HepG2 (cell line): Measurements from ENCODE around the gene MSRB3. TPM values are rescaled to one million over a fixed set of nuclear protein-coding genes. Genes with fewer than 3 reads are reported as not detected.

Experiments
- ARID3A ChIP-seq: IDR thresholded peaks from 2 replicates; pipeline ENCODE4 v1.6.1; 2012; ENCODE audit warnings: low read depth, low read length, improper control_type of control experiment
- ATF3 ChIP-seq: sonication (generic); formaldehyde crosslinking; IDR thresholded peaks from 2 replicates; pipeline ENCODE4 v1.4.0; 2020; ENCODE audit warnings: missing genetic modification reagents
- NCOA2 ChIP-seq: sonication (generic); formaldehyde crosslinking; IDR thresholded peaks from 2 replicates; pipeline ENCODE4 v1.8.0; 2022; ENCODE audit warnings: inconsistent platforms
- SAP130 ChIP-seq: IDR thresholded peaks from 2 replicates; pipeline ENCODE4 v1.6.1; 2016; ENCODE audit warnings: low read depth
- TBX2 ChIP-seq: sonication (generic); formaldehyde crosslinking; IDR thresholded peaks from 2 replicates; pipeline ENCODE4 v1.5.0; 2020; ENCODE audit warnings: missing genetic modification reagents, mild to moderate bottlenecking, borderline replicate concordance
- TFDP1 ChIP-seq: IDR thresholded peaks from 2 replicates; pipeline ENCODE4 v1.6.1; 2016; ENCODE audit warnings: missing compliant biosample characterization, missing genetic modification reagents, borderline replicate concordance
- YEATS4 ChIP-seq: sonication (generic); formaldehyde crosslinking; IDR thresholded peaks from 2 replicates; pipeline ENCODE4 v1.4.0; 2020; ENCODE audit warnings: missing genetic modification reagents, borderline replicate concordance
- ZMYM3 ChIP-seq: sonication (generic); formaldehyde crosslinking; IDR thresholded peaks from 2 replicates; pipeline ENCODE4 v1.5.1; 2020; ENCODE audit warnings: mild to moderate bottlenecking, missing genetic modification reagents
- ZNF317 ChIP-seq: sonication (generic); formaldehyde crosslinking; IDR thresholded peaks from 2 replicates; pipeline ENCODE4 v1.5.0; 2020; ENCODE audit warnings: mild to moderate bottlenecking, missing genetic modification reagents
- ZNF557 ChIP-seq: sonication (generic); formaldehyde crosslinking; IDR thresholded peaks from 2 replicates; pipeline ENCODE4 v1.4.0; 2020; ENCODE audit warnings: missing genetic modification reagents
- ZNF629 ChIP-seq: sonication (generic); formaldehyde crosslinking; conservative IDR thresholded peaks from 2 replicates; pipeline ENCODE4 v1.5.0; 2020; ENCODE audit warnings: missing genetic modification reagents
- ZNF646 ChIP-seq: sonication (generic); formaldehyde crosslinking; IDR thresholded peaks from 2 replicates; pipeline ENCODE4 v1.9.0; 2021; ENCODE audit warnings: mild to moderate bottlenecking, missing genetic modification reagents
- ZNF781 ChIP-seq: sonication (generic); formaldehyde crosslinking; IDR thresholded peaks from 2 replicates; pipeline ENCODE4 v1.5.1; 2020; ENCODE audit warnings: borderline replicate concordance, mild to moderate bottlenecking, missing genetic modification reagents; ENCODE audit errors: not compliant biosample characterization
- polyA plus RNA-seq, 8 experiments: library from polyadenylated mRNA; depleted of rRNA in 3 of 8; stranded (reverse) in 7 of 8; unstranded in 1 of 8; fragments of >200 nt; fragmentation: Illumina TruSeq in 4 of 8; extraction: Trizol in 4 of 8; gene quantifications; 2 replicates each; pipeline versions ENCODE4 v1.2.1 to v1.2.3, GENCODE V29; 2011 to 2016; ENCODE audit warnings: low read depth in 4 of 8, missing spikeins in 1 of 8, mixed read lengths in 1 of 8; ENCODE audit not compliant: insufficient read depth in 1 of 8
- total RNA-seq, 5 experiments: library from RNA; depleted of rRNA; stranded (reverse); fragments of >200 nt; fragmentation: Illumina TruSeq; extraction: Trizol; gene quantifications; 2 replicates each; pipeline ENCODE4 v1.2.3, GENCODE V29; 2016; ENCODE audit warnings: low read depth in 1 of 5

Gene MSRB3
- total and polyA plus RNA-seq, 2 of the 13 experiments (the other 11 are each of a cell fraction or from before 2014, with no cell fraction given), result 1.5 to 1.9 TPM

GRCh38 chr12:65335021-65335714 is 56.7 kb downstream of the MSRB3 start (continued):
- TF ChIP-seq ZNF781 (CRISPR knock-in tag) (no peak), ATF3 (CRISPR knock-in tag) (peak; percentile 69), NCOA2 (CRISPR knock-in tag) (peak; percentile 60), TFDP1 (CRISPR knock-in tag) (peak; percentile 48; the same call in 1 of the 2 replicates), ZNF629 (CRISPR knock-in tag) (0 out of 2 replicates have a peak, but pooled peaks have one; percentile 23), SAP130 (CRISPR knock-in tag) (peak; percentile 59), ZNF646 (CRISPR knock-in tag) (peak; percentile 92), ZNF557 (CRISPR knock-in tag) (peak; percentile 75; the same call in 1 of the 2 replicates), ARID3A (peak; percentile 71), YEATS4 (CRISPR knock-in tag) (peak; percentile 74; the same call in 1 of the 2 replicates), TBX2 (CRISPR knock-in tag) (peak; percentile 67), ZMYM3 (CRISPR knock-in tag) (peak; percentile 11; the same call in 1 of the 2 replicates), ZNF317 (CRISPR knock-in tag) (0 out of 2 replicates have a peak, but pooled peaks have one; percentile 25)
